Upper lobe of left lung (tissue), 4 donors: ENCODE results near the gene CMTM7.

Experiments used
- CTCF ChIP-seq, 6 experiments: fragments of 450-650 bp in 4 of 6; fragments of 200-600 bp in 2 of 6; sonication (generic) in 2 of 6; IDR thresholded peaks; one replicate each; pipeline ENCODE4 v1.5.1; 2016 to 2019; ENCODE audit warnings: antibody characterized with exemption in 6 of 6
- EP300 ChIP-seq, 4 donors: sonication (generic); formaldehyde crosslinking; IDR thresholded peaks; one replicate each; pipeline ENCODE4 v1.5.1; 2017; ENCODE audit warnings: antibody characterized with exemption in 4 of 4, control low read depth in 2 of 4
- POLR2A ChIP-seq, 4 donors: fragments of 450-650 bp; IDR thresholded peaks; one replicate each; pipeline ENCODE4 v1.5.1; 2016 to 2017; ENCODE audit warnings: antibody characterized with exemption in 4 of 4, mild to moderate bottlenecking in 2 of 4

GRCh38 chr3:32432711-32433530 lies 41.3 kb downstream of the CMTM7 start:
- no peak for TF ChIP-seq CTCF (IDR thresholded peaks at IDR 0.05)
- no peak for TF ChIP-seq POLR2A (IDR thresholded peaks at IDR 0.05)
- TF ChIP-seq EP300 (IDR thresholded peaks at IDR 0.05) = no peak
